SIG-M5 treated with dmso at 0.1 percent for 504 hours (cell line): ENCODE data around the gene TNNI3K.
"Not testable (repeated sequence)": the region's sequence is repeated elsewhere in the genome, so short reads cannot be mapped to it uniquely, and the experiment has no call there.

Source experiments
- DNase-seq: peaks from one replicate; lab custom pipeline; 2025; ENCODE audit not compliant: unreplicated experiment; lab: John Stamatoyannopoulos, UW

Gene TNNI3K

DNA sequence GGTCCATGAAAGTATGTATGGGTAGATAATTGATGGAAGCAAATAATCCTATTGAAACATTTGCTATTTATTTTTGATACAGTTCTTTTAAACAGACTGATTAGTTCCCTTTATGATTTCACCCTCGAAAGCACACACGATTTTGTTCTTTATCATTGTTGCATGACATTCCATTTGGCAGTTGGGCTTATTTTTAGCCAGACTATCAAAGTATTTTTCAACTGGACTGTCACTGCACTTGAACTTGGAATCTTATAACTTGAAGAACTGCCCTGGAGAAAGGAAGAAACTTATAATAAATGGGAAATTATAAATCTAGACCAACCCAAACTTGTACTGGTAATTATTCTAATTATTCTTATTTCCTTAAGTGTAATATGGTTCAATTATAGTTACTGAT lies at the start of gene TNNI3K:
TNNI3K (plus strand) TSS at position 235 of the 400 bp plus-strand sequence; CDS start at position 300, 65 bp downstream.
- DNase-seq: no peak

DNA sequence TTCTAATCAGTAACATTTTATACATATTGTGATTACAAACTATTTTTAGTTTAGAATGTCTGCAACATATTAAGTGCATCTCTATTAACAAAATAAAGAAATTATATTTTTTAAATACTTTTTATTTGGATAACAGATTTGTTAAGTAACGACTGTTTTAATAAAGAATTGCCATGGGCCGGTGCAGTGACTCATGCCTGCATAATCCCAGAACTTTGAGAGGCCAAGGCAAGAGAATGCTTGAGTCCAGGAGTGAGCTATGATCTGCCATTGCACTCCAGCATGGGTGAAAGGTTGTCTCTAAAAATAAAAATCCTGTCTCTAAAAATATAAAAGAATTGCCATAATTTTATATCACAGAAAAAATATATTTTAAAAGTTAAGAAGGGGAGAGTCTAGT lies 41.3 kb upstream of the TNNI3K start:
- DNase-seq: no peak

GRCh38 chr1:74195339-74195738 lies 39.8 kb upstream of the TNNI3K start:
- DNase-seq: no peak

DNA sequence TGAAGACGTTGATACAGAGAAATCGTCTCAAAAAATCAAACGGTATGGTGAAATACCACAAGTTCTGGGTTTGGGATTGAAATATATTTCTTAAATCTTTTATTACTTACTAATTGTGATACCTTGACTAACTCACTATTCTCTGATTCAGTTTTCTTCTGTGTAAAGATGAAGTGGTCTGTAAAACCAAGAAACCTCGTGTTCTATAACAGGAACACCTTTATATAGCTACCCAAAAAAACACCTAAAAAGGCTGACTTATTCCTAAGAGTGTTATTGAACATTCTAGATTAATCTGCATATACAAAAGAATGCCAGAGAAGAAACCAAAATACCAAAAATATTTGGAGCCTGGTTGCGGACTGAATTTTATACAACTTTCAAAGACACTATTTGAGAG lies 37.9 kb upstream of the TNNI3K start:
- no peak for DNase-seq

DNA sequence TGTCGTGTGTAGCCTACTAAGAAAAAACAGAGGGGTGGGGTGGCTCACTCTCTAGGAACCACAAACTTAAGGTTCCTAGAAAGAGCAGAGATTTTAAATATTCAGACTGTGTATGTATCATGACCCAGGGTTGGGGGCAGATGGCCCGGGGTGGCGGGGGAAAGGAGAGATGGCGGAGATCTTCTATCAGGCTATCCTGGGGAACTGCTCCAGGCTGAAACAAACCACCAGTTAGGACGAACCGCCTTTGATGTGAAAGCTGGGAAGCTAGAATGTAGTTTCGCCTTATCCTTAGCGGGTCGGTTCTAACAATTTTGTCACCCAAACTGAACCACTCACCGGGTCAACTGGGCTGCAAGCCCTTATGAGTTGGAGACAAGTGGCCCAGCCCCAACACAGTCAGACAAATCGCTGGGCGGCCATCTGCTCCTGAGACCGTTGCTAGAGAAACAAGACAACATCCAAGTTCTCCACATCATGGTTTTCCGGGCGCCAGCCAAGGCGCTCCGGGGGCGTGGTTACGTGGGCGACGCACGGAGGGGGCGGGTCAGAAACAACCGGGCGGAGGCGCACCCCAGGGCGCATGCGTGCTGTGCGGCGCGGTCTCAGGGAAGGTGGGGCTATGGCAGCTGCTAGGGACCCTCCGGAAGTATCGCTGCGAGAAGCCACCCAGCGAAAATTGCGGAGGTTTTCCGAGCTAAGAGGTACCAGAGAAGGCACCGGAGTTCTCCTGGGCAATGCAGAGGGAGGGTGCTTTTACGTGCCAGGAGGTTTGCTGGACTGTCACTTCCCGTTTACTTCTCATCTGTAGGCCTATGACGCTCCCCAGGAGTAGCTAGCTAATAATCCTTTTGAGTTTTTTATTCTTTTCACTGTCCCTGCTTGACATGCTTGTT lies 37.3 kb upstream of the TNNI3K start, which contains the start of the genes FPGT and LRRIQ3:
FPGT (plus strand) TSS at position 586 of the 896 bp plus-strand sequence; CDS start at position 623, 37 bp downstream.
LRRIQ3 (minus strand) TSS at position 520 of the 896 bp plus-strand sequence. CDS start 14,492 bp downstream, outside the sequence.
- peak; percentile 89 for DNase-seq

DNA sequence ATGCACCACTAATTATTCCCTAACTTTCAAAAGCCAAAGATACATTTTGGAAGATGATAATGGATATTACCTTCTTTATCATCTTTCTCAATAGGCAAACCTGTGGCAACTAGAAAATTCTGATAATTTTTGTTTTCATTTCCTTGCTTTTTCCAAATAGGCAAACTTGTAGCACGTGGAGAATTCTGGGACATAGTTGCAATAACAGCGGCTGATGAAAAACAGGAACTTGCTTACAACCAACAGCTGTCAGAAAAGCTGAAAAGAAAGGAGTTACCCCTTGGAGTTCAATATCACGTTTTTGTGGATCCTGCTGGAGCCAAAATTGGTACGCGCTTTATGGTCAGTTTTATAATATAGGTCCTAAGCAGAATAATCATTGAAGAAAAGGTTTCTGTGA lies 35.7 kb upstream of the TNNI3K start:
- DNase-seq: peak; percentile 65

GRCh38 chr1:74205266-74205665 lies 29.9 kb upstream of the TNNI3K start:
- no peak for DNase-seq

- DNase-seq: no peak
Measured at GRCh38 chr1:74215229-74215628, 20.0 kb upstream of the TNNI3K start.

DNA sequence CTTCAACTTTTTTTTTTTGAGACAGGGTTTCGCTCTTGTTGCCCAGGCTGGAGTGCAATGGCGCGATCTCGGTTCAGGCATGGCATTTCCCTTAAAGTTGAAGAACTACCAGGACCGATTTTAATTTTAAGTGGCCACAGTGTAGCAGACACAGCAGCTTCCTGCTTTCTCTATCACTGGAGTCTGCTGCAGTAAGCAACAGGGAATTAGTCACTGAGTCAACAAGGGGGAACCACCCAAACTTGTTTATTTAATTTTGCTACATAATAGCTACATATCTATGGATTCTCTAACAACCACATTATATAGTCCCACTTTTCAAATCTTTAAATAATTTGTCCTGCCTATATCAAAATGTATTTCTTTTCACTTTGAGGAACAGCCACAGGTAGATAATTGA lies 12.5 kb upstream of the TNNI3K start:
- DNase-seq: no peak

- no peak for DNase-seq
Measured at GRCh38 chr1:74223453-74223852, 11.7 kb upstream of the TNNI3K start.

GRCh38 chr1:74236440-74236839 lies 1.3 kb downstream of the TNNI3K start:
- DNase-seq: no peak

- no peak for DNase-seq
Measured at GRCh38 chr1:74237035-74237434, 1.8 kb downstream of the TNNI3K start.

DNA sequence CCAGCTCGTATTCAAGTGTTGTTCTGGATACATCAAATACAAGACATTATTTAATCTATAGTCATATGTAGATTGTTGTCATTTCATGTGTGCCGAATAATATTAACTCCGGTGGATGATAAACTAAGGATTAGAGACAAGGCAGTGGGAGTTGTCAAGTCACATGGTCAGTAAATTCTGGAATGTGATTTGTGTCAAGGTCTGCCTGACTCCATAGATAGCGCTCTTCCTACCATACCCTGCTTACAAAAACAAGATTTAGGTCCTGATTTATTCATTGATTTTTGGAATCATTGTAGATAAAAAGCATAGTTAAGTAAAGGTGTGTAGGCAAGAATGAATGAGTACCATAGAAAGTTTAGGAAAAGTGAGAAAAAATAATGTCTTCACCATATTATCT lies 2.6 kb downstream of the TNNI3K start:
- DNase-seq: no peak

- no peak for DNase-seq
Measured at GRCh38 chr1:74245168-74245772, 10.1 kb downstream of the TNNI3K start.

DNA sequence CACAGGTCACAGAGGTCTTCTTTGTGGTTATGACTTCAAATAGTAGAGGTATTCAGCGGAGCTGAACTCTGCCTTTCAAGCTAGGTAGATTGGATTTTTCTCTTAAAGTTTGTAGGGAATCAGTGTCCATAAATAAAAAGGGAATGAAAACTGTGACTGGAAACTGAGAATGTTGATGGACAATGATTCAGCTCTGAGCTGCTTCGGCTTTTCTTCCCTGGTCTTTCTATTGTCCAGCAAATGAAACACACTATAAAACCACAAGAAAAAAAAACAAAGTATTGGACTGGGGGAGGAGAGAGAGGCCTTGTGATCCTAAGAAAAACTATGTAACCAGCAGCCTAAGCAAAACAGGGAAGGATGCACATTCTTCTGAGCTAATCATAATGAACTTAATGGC lies 11.1 kb downstream of the TNNI3K start:
- DNase-seq: no peak

DNA sequence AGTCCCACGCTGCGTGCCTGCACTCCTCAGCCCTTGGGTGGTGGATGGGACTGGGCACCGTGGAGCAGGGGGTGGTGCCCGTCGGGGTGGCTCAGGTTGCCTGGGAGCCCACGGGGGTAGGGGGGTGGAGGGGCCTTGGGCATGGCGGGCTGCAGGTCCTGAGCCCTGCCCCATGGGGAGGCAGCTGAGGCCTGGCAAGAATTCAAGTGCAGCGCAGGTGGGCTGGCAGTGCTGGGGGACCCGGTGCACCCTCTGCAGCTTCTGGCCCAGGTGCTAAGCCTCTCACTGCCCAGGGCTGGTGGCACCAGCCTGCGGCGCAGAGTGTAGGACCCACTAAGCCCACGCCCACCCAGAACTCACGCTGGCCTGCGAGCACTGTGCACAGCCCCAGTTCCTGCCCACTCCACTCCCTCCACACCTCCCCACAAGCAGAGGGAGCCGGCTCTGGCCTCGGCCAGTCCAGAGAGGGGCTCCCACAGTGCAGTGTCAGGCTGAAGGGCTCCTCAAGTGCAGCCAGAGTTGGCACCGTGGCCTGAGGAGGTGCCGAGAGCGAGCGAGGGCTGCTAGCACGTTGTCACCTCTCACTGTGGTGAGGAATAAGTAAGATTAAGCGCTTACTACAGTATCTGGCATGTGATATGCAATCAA lies 12.8 kb downstream of the TNNI3K start:
- DNase-seq: no peak

GRCh38 chr1:74253243-74253824 lies 18.1 kb downstream of the TNNI3K start:
- not testable (repeated sequence) for DNase-seq

DNA sequence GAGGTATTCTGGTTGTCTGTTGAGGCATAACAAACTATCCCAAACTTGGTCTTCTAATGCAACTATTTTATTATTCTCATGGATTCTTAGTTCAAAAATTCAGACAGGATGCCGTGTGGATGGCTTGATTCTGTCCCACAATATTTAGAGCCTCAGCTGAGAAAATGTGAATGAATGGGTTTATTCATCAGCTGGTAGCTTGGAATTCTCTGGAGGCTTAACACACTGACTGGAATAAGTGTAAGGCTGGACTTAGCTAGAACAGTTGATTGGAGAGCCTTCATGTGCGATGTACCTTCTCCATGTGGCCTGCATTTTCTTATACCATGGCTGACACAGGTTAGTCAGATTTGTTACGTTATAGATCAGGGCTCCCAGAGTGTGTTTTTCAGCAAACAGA lies 30.8 kb downstream of the TNNI3K start:
- DNase-seq: no peak

DNA sequence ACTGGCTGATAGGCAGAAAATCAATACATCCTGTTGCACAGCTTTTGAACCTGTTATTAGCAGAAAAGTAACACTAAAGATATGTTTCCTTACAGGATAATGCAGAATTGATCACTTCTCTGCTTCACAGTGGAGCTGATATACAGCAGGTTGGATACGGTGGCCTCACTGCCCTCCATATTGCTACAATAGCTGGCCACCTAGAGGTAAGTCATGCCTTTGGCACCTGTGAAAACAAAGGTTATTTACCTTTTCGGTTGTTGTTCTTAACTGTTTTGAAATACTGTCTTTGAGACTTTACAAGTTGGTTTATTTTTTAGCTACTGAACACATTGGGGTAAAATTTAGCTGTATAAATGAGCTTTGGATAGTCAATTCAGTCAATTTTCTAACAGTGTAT lies 36.3 kb downstream of the TNNI3K start:
- no peak for DNase-seq

GRCh38 chr1:74280642-74281396 lies 45.6 kb downstream of the TNNI3K start:
- DNase-seq: no peak

- DNase-seq: no peak
Measured at GRCh38 chr1:74286414-74286813, 51.2 kb downstream of the TNNI3K start.
